ENCODE results near the gene ERLEC1.
"Not testable (repeated sequence)": the region's sequence is repeated elsewhere in the genome, so short reads cannot be mapped to it uniquely, and the experiment has no call there.

Gene ERLEC1, protein sequence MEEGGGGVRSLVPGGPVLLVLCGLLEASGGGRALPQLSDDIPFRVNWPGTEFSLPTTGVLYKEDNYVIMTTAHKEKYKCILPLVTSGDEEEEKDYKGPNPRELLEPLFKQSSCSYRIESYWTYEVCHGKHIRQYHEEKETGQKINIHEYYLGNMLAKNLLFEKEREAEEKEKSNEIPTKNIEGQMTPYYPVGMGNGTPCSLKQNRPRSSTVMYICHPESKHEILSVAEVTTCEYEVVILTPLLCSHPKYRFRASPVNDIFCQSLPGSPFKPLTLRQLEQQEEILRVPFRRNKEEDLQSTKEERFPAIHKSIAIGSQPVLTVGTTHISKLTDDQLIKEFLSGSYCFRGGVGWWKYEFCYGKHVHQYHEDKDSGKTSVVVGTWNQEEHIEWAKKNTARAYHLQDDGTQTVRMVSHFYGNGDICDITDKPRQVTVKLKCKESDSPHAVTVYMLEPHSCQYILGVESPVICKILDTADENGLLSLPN

DNA sequence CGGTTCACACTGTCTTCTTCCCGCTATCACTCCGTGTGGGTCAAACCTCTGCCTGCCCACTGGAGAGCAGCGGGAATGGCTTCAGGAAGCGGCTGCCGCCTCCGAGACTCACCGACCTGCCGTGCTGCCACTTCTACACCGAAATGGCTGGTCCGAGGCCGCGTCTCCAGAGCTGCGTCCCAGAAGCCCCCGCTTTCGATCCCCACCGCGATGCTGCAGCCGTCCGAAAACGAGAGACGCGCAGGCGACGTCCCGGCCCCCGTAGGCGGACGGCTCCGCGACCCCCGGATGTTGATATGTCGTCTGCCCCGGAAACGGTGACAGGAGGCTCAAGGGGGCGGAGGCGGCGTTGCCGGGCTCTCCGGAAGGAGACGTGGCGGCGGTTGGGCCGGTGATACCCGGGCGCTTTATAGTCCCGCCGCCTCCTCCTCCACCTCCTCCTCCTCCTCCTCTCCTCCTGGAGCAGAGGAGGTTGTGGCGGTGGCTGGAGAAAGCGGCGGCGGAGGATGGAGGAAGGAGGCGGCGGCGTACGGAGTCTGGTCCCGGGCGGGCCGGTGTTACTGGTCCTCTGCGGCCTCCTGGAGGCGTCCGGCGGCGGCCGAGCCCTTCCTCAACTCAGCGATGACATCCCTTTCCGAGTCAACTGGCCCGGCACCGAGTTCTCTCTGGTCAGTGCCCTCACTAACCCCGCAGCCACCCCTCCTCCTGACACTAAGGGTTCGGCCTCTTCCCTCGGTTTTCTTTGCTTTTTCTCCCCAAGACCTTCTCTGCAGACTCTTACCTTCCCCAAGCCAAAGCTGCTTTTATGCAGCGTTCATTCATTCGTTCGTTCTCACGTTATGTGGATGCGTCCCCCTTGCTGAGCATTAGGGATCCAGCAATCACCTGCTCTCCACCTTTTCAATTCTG lies at the start of gene ERLEC1, which contains the start of gene ASB3:
Gene ERLEC1, plus strand, starts transcription at position 340 of the 909 bp plus-strand sequence. Its CDS starts 167 bp downstream, at position 507.
Gene ASB3, minus strand, starts transcription at position 249 of the 909 bp plus-strand sequence. CDS start 21,381 bp downstream, outside the sequence.
- peak; percentile 90 to 94 for DNase-seq

DNA sequence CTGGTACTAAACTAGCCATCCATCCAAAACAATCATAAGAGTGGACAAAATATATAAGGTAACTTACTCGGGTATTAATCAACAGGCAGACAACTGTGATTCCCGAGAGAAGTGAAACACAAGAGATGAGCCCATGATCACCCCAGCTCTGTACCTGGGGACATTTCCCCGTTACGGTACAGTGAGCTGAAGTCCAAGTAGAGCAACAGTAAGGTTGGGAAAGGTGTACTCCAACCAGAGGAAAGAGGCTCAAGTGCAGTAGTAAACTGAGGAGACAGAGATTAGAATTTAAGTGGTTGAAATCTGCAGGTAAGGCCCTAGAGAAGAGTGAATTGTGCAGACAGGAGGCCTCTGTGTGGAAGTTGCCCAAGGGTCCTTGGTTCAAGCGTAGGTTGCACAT lies 49.8 kb upstream of the ERLEC1 start:
- no peak for DNase-seq

DNA sequence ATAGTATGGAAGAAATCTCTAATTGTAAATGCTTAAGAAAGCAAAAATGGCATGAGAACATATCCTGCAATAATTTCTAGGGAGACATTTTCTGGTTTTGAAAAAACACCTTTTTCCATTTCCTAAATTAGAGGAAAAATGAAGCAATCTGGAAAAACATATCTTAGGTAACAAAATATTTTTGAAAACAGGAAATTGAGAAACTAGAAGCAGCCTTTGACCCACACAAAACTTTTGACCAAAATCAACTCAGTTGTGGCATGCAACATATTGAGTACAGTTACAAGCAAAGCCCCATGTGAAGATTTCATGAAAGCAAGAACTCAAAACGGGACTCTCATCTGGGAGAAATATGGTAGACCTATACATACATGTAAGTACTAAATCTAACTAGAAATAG lies 47.8 kb upstream of the ERLEC1 start:
- DNase-seq = no peak

DNA sequence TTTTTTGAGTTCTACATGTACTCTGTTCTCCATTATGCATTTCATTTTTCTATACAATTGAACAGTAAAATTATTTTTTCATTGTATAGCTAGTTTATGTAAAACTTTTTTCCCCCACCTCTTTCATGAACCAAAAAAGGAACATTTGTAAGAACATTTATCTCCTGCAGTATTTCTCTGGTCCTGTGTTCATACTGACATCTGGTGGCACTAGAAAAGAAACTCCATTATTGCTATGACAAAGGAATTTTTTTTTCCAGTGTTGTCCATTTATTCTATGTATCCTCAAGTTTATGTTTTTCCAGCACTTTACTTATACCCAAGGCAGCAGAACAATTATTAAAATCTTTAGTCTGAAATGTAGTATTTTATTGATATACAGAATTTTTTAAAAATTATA lies 46.7 kb upstream of the ERLEC1 start:
- peak in 1 of 2 experiments; percentile 49 for DNase-seq

DNA sequence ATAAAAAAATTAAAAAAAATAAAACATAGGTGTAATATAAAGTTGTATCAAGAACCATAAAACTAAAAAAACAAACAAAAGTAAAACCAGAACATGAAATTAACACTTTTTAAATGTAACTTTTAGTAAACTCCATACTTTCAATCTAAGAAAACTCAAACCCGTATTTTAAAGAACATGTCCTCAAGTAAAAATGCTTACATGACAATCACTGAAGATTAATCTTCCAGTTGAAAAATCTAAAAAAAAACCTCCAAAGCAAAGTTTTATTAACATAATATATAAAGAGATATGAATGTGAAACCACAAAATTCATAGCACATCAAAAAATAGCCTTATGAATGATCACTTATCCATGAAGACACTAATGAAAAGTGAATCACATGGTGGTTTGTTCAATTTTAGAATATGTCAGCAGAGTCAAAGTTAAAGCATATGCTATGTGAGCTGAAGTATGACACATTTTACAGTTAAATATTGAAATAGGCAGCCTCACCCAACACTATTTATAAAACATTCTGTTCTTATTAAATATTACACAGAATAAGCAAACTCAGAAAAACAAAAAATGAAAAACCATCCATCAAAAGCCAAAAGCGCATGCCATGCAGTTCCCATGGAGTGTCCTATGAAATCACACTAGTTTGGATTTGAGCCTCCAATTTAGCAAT lies 42.3 kb upstream of the ERLEC1 start:
- no peak for DNase-seq

DNA sequence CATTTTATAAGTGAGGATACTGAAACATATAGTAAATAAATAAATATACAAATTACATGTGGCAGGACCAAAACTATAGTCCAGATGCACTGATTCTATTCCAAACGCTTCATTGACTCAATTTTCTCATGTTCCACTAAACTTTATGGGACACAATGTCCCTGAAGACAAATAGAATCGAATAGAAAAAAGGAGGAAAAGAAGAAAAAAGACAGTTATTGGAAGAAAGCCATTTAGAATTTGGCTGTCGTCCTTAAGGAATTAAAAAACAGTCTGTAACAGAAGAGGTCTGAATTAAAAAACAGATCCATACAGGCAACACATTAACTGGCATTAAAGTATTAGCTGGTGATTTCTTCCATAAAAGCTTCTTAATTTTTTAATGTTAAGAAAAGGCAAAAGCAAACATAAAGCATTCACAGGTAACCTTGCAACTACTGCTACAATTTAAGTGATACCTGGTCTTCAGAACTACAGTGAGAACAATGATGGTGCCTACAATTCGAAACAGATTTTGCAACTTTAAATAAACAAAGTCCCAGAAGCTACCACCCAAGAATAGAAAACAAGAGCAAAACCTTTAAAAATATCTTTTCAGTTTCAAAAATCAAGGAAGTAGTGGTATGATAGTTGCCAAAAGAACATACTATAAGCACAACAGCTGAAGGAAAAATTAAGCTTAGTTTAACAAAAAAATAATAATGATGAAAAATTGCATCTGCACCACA lies 36.6 kb upstream of the ERLEC1 start:
- DNase-seq = no peak

DNA sequence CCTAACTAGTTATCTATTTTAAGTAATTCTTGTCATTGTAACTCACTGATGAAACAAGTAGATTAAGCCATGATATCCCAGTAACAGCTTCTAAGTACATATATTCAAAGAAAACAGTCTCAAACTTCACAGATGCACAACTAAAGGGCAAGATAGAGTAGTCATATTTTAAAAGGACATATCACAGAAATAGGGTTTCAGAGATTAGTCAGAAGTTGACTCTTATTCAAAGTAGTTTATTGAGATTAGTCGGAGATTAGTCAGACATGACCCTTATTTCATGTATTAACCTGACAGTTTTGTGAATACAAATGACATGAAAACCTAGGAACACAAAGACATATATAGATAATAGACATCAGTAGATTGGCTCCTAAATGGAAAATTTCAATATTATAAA lies 35.1 kb upstream of the ERLEC1 start:
- DNase-seq = no peak

DNA sequence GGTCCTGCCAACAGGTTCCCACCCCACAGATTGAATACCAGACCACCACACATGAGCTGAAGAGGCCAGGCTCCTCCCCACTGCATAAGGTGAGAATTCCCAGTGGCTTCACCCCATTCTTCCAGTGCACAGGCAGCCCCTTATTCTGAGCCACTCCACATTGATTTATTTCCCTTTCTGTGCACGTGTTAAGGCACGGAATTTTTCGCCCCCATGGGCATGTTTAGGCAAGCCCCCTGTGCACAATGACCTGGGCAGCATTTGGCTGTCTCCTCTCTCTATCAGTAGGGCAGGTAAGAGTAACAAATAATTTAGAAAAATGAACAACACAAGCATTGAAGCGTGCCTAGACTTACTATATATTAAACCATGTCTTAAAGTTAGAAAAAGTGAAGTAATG lies 34.5 kb upstream of the ERLEC1 start:
- DNase-seq = no peak

DNA sequence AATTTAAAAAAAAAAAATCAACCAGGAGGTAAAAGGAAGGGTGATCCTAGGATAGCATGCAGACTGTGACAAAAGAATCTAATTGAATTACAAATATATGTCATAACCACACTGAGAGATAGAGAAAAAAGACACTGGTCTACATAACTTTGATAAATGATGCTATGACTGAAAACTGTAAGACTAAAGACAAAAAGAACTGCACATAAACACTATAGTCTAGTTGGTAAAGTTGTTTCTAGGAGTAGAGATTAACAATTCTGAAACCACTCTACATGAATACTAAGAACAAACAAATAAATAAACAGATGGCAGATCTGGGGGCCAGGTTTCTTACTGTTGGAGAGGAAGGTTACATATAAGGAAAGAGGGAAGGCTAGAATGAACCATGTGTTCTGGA lies 33.8 kb upstream of the ERLEC1 start:
- DNase-seq = no peak

DNA sequence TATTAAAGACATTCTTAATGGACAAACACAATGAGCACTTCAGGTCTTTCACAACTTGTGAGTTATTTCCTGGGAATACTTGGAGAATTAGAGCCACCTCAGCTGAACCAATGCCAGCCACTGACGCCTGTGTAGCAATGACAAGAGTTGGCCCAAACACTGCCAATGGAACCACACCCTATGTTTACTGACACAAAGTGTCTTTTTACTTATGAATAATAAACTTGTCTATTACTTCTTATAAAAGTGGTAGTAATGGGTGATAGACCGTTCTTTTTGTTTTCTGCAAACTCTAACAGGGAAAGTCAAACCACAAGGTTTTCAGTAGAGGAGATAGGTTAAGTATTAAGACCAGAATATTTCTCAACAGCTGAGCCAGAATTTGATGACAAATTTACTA lies 31.7 kb upstream of the ERLEC1 start:
- DNase-seq = no peak

DNA sequence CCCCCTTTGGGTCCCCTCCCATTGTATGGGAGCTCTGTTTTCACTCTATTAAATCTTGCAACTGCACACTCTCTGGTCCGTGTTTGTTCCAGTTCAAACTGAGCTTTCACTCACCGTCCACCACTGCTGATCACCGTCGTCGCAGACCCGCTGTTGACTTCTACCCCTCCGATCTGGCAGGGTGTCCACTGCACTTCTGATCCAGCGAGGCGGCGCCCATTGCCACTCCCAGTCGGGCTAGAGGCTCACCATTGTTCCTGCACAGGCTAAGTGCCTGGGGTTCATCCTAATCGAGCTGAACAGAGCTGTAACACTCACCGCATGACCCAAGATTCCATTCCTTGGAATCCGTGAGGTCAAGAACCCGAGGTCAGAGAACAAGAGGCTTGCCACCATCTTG lies 30.2 kb upstream of the ERLEC1 start:
- DNase-seq = no peak

DNA sequence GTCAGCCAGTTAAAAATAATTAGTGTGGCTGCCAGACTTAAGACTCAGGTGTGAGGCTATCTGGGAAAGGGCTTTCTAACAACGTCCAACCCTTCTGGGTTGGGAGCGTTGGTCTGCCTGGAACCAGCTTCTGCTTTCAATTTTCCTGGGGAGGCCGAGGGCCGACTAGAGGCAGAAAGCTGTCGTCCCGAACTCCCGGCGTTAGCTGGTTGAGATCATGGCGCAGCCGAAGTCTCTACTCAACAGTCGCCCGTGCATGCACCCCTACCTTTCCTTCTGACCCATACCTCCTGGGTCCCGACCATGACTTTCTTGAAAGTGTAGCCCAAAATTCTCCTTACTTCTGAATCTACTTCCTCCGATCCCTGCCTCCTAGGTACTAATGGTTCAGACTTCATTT lies 29.6 kb upstream of the ERLEC1 start:
- not testable (repeated sequence) for DNase-seq

DNA sequence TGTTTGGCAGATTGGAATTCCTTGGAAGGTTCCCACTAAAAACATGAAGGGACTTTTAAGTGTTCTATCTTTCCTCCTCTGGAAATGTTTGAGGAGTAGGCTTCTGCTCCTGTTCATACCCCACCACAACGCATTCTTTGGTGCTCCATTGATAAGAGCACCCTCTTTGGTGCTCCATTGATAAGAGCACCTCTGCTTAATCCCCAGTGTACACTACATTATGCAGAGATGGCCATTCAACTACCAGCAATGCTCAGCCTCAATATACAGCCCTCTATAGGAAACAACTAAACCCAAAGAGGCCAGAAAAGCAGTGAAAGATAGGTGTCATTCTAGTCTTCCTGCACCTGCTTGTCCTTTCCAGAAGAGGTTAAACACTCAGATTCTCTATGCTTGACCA lies 21.1 kb upstream of the ERLEC1 start:
- DNase-seq = no peak

DNA sequence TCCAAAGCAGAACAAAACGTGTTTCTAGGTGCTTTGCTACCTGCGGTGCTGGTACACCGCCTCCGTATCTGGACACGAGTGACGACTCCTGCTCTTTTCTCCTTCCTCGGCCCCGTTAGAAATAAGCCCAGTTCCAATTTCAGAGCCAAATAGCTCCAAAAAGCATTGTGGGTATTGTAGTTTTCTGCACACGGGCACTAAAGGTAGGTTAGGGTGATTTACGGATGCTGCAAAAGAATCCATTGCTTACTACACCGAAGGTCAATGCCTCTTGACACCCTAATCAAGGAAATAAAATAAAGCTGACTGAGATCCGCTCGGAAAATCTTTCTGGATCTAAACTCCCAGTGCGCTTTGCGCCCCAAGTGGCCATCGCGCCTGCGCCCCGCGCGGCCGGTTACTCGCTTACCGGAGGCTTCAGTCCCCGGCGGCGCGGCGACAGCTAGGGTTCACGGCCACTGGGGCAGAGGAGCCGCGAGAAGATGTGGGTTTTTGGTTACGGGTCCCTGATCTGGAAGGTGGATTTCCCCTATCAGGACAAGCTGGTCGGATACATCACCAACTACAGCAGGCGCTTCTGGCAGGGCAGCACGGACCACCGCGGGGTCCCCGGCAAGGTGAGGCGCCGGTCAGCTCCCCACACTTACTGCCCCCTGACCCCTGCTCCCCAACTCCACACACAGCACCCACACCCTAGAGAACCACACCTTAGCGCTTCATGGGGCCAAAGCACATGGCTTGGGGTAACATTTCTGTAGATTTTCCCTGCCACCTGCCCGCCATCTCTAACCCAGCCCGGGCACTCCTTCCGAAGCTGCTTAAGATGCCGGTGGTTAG lies 19.2 kb upstream of the ERLEC1 start, which contains the start of gene CHAC2:
Gene CHAC2, plus strand, starts transcription at position 400 of the 837 bp plus-strand sequence. Its CDS starts 83 bp downstream, at position 483.
- DNase-seq = peak; percentile 89 to 94

DNA sequence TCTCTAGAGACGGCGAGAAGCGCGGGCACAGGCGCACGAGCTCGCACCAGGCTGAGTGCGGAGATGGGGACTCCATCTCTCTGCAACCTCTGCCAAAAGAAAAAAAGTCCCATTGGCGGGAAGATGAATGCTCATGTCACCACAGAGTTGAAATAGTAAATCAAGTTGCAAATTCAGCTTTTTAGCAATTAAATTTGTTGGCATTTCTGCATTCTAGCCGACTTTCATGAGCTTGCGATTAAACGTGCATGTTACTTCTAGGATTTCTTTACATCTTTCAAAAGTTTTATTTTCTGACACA lies 18.7 kb upstream of the ERLEC1 start:
- peak; percentile 62 to 72 for DNase-seq

DNA sequence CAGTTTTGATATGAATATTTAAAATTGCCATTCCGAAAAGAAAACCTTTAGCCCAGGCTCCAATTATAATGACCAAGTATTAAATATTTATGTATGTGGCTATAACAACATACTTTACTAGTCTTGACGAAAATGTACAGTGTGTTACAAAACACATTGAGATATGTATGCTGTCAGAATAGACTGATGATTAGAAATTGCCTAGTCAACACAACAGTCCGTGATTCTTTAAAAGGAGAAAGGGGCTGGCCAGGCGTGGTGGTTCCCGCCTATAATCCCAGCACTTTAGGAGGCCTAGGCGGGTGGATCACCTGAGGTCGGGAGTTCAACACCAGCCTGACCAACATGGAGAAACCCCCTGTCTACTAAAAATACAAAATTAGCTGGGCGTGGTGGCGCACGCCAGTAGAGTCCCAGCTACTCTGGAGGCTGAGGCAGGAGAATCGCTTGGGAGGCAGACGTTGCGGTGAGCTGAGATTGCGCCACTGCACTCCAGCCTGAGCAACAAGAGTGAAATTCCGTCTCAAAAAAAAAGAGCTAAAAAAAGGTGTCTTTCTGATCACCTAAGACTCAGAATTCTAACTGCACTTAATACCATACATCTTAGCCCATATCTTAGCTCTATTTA lies 17.4 kb upstream of the ERLEC1 start:
- no peak for DNase-seq

DNA sequence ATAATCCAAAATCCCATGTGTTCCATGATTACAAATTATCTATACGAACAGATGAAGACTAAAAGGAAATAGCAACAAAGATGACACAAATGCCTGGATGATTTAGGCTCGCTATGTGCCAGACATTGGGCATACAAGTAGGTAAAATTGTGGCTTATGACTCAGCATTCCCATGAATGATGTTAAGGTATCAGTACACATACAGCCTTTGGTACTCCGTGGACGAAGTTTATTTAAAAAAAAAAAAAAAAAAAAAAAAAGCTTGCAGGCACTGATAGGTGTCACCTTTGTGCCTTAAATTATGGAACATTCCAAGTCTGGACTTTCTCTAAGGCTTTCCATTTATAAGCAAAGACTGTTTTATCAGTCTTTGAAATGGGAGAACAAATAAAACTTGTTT lies 16.6 kb upstream of the ERLEC1 start:
- no peak for DNase-seq

DNA sequence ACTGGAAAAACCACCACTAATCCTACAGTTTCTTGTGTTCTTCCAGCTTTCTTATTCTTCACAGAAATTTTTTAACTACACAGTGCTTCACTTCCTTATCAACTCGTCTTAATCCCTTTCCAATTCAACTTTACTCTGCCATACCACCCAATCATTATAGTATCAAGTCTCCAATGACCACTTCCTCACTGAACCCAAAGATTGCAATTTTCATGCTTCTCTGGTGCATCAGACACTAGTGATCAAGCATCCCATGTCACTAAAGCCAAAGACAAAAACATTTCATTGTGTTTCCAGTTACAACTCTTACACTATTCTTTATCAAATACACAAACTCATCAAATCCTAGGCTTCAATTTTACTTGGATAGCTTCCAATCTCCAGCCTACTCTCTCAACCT lies 9.7 kb upstream of the ERLEC1 start:
- no peak for DNase-seq

DNA sequence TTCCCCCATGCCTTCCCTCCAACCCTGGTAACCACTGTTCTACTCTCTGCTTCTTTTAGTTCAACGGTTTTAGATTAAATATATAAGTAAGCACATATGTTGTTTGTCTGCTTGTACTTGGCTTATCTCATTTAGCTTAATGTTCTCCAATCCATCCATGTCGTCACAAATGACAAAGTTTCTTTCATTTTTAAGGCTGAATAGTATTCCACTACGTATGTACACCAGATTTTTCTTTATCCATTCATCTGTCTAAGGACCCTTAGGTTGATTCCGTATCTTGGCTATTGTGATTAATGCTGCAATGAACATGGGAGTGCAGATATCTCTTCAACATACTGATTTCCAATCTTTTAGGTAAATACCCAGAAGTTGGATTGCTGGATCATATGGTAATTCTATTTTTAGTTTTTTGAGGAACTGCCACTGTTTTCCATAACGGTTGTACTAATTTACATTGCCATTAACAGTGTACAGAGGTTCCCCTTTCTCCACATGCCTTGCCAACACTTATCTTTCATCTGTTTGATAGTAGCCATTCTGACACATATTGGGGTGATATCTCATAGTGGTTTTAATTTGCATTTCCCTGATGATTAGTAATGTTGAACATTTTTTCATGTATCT lies 8.2 kb upstream of the ERLEC1 start:
- DNase-seq = no peak

DNA sequence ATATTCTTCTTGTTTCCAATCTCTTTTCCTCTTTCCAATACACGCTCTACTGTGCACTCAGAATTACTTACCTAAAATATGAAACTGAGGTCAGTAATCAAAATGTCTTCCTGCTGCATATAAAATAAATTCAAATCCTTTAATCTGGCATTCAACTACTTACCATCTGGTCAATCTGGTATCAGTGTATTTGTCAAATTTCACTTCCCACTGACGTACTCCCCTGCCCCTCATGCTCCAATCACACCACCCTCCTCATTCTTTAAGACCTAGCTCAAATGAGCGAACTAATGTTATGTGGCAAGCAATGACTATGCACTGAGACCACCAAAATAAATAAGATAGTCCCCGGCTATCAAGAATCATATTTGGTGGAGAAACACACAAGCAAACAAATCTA lies 6.8 kb upstream of the ERLEC1 start:
- peak; percentile 48 to 84 for DNase-seq
